ENCODE measurements around the gene GRIK4. TPM values are rescaled to one million over a fixed set of nuclear protein-coding genes. Genes with fewer than 3 reads are reported as not detected.

The GRIK4 gene
- polyA plus RNA-seq, 1 experiment: 0.55 TPM

- CTCF ChIA-PET: interaction anchor here (1.0 to 2.4 kb wide), 3 partner anchors 37 to 405 kb away, joined by 3 to 8 read pairs (median 3); no protein-coding TSS in a partner anchor
- Histone ChIP-seq H3K4me3 (ENCODE audit: low read depth, low read length) (no peak overlapping the region), H3K9me3 (ENCODE audit: control insufficient read depth, insufficient read depth, low read length) (peaks cover 4% of the 10 kb centered on the region), H3K27ac (ENCODE audit: low read depth, low read length) (no peak overlapping the region), H3K27me3 (ENCODE audit: control insufficient read depth, insufficient read depth, low read length) (peaks cover 3% of the 10 kb centered on the region)
- DNase-seq (ENCODE audit: low read depth, low spot score): no peak
- TF ChIP-seq CTCF (IDR thresholded peaks at IDR 0.05; ENCODE audit: low read depth, low read length): no peak
- POLR2A ChIA-PET: no interaction called here
Observed at GRCh38 chr11:120708511-120709183, 197.1 kb downstream of the GRIK4 start.

GRCh38 chr11:120709808-120710207, 198.3 kb downstream of the GRIK4 start:
- ChIA-PET CTCF (interaction anchor here (1.0 to 2.4 kb wide), 5 partner anchors 14 to 407 kb away, joined by 3 to 8 read pairs (median 3); no protein-coding TSS in a partner anchor), POLR2A (no interaction called here)
- H3K27ac ChIP-seq (ENCODE audit: low read depth, low read length): peak overlapping the region; percentile 80
- no peak overlapping the region for H3K4me3 ChIP-seq (ENCODE audit: low read depth, low read length)
- no peak for DNase-seq (ENCODE audit: low read depth, low spot score)
- peaks cover 3% of the 10 kb centered on the region for H3K27me3 ChIP-seq (ENCODE audit: control insufficient read depth, insufficient read depth, low read length)
- TF ChIP-seq CTCF (IDR thresholded peaks at IDR 0.05; ENCODE audit: low read depth, low read length): no peak
- H3K9me3 ChIP-seq (ENCODE audit: control insufficient read depth, insufficient read depth, low read length): peaks cover 4% of the 10 kb centered on the region

- TF ChIP-seq CTCF (IDR thresholded peaks at IDR 0.05; ENCODE audit: low read depth, low read length): no peak
- Histone ChIP-seq H3K27ac (ENCODE audit: low read depth, low read length) (peak overlapping the region; percentile 80), H3K9me3 (ENCODE audit: control insufficient read depth, insufficient read depth, low read length) (peaks cover 4% of the 10 kb centered on the region; the same call in 1 of the 2 replicates), H3K27me3 (ENCODE audit: control insufficient read depth, insufficient read depth, low read length) (peaks cover 3% of the 10 kb centered on the region), H3K4me3 (ENCODE audit: low read depth, low read length) (no peak overlapping the region)
- POLR2A ChIA-PET: interaction anchor here (1.2 kb wide), 1 partner anchor 199 kb away, joined by 4 read pairs; the partner anchor contains the start of gene GRIK4
- peak; percentile 77 for DNase-seq (ENCODE audit: low read depth, low spot score)
- CTCF ChIA-PET: interaction anchor here (1.2 to 2.4 kb wide), 4 partner anchors 15 to 407 kb away, joined by 3 to 8 read pairs (median 4); no protein-coding TSS in a partner anchor
Observed at GRCh38 chr11:120710354-120711131, 199.0 kb downstream of the GRIK4 start.

- ChIA-PET CTCF (interaction anchor here (0.9 to 1.5 kb wide), 2 partner anchors 27 to 90 kb away, joined by 4 to 5 read pairs; no protein-coding TSS in a partner anchor), POLR2A (no interaction called here)
- DNase-seq (ENCODE audit: low read depth, low spot score): no peak
- Histone ChIP-seq H3K9me3 (ENCODE audit: control insufficient read depth, insufficient read depth, low read length) (peaks cover 4% of the 10 kb centered on the region; the same call in 1 of the 2 replicates), H3K27ac (ENCODE audit: low read depth, low read length) (no peak overlapping the region), H3K4me3 (ENCODE audit: low read depth, low read length) (no peak overlapping the region), H3K27me3 (ENCODE audit: control insufficient read depth, insufficient read depth, low read length) (peaks cover 3% of the 10 kb centered on the region)
- no peak for TF ChIP-seq CTCF (IDR thresholded peaks at IDR 0.05; ENCODE audit: low read depth, low read length)
Observed at GRCh38 chr11:120712014-120712413, 200.5 kb downstream of the GRIK4 start.

Measured in AG04450 (cell line).